ENCODE data around the gene SERPINB8.

The SERPINB8 gene

DNA sequence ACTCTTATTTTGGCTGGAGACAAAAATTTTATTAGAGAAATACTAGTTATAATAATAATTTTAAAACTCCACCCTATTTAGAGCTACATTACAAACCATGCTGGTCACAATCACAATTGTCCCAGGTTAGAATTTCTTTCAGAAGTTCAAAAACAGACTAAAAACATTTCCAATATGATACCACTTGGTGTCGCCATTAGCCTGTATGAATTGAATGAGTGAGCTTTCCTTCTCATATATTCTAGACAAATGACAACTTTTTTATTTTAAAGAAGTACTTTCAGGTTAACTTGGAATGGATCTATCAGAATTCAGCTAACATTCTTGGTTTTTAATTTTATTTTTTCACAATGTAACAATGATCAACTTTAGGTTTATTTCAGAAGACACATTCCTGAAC lies 48.0 kb downstream of the SERPINB8 start:
- DNase-seq (ENCODE audit: low read depth in 2 of 2): no peak

DNA sequence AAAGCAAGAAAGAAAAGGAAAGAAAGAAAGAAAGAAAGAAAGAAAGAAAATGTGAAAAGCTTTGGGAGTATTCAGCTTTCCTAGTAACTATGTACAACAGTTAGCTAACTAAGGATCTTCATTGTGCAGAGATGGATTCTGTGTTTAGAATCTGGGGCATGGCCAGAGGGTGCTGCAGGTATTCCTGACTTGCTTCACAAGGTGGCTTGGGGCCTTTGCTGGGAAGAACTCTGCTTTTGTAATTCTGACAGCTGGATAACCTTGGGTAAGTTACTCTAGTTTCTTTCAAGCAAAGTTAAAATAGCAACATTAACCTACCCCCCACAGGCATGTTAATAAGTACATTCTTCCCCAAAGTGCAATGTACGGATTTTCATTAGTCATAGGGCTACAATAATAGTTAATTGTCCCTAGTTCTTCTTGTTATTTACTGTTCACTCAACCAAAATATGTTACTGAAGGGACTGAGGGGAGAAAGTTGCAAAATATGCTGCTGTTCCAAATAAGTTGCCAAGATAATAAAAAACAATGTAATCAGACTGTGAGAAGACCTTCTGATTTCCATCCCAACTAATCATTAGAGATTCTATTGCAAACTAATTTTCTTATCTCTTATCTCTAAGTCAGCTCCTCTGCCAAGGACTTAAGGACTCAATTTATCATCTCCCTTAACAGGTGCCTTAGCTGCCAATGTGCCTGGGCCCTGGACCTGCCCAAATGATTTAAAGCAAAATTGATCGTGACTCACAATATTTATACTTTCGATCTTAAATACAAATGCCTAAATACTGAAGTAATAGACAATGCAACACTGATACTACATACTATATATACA lies 50.3 kb downstream of the SERPINB8 start:
- DNase-seq (ENCODE audit: low read depth in 2 of 2): no peak

DNA sequence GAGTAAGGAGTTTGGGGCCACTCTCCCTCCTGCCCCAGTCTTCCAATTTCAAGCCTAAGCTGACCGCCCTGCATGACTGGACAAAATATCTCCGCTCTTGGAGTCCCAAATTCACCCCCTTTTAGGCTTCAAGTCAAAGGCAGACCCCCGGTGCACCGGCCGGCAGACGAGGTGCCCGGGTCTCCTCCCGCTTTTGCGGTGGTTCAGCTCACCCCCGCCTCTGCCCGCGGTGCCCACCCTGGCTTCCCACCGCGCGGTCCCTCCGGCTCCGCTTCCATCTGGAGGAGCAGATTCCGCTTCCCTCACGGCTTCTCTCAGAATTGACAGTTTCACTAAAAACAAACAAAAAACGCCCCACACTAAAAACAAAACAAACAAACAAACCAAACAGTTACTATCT lies 56.5 kb downstream of the SERPINB8 start:
- DNase-seq (ENCODE audit: low read depth in 2 of 2): no peak

DNA sequence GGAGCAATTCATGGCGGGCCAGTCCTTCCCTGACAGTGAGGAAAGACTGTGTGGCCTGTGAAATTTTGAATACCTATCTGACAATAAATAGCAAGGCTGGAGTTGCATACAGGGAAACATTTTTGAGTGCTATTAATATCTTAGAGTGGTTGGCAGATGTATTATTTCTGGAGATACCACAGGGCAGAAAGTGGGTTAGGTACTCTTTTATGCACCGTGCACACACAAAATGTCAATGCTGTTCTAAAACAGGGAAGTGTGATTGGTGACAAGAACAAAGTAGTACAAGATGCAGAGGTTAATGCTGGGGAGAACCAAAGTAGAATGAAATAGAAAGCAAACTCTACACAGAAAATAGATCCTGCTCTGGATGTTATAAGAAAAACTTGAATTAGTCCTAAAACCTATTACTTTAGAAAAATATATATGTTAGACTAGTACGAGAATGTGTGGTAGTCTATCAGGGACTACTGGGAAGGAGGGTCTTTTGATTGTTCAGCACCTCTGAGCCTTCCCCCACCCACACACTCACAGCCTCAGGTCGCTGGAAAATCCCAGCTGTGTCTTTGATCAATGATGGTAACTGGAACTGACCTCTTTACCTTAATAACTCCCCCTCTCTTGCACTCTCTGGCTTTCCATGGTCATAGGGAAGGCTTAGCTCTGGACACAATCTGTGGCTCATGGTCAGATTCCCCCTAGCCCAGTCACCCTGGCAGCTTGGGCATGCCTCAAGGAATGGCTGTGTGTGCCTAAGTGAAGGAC lies 58.2 kb downstream of the SERPINB8 start:
- no peak for DNase-seq (ENCODE audit: low read depth in 2 of 2)

DNA sequence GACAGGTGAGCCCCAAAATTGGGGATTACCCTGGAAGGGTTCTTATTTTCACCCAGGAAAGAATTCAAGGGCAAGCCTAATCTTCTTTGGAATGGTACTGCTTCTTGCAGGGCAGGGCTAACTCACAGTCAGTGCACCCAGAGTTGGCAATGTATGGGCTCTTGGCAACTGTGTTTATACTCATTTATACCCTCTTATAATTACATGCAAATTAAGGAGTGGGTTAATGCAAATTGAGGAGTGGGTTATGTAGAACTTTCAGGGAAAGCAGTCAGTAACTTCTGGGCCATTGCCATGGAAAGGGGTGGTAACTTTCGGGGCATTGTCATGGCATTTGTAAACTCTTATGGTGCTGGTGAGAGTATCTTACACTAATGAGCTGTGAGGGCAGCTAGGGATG lies 59.2 kb downstream of the SERPINB8 start:
- no peak for DNase-seq (ENCODE audit: low read depth in 2 of 2)

DNA sequence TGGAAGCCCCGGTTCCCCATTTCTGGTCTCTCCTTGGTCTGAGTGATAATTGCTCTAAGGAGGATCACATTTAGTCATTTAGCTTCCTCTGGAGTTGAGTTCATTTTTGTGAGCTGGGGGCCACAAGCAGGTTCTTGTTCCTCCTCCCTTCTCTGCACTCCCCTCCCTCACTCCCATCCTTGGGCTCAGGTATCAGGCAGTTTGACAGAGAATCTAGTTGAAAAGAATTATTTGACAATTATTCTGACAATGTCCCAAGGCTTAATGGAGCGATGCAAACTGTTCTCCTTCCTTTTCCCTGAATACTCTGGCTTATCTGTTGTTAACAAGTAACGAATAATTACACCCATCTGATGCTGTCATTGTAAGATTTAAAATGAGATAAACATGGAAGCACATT lies 61.5 kb downstream of the SERPINB8 start:
- DNase-seq (ENCODE audit: low read depth in 2 of 2): no peak

DNA sequence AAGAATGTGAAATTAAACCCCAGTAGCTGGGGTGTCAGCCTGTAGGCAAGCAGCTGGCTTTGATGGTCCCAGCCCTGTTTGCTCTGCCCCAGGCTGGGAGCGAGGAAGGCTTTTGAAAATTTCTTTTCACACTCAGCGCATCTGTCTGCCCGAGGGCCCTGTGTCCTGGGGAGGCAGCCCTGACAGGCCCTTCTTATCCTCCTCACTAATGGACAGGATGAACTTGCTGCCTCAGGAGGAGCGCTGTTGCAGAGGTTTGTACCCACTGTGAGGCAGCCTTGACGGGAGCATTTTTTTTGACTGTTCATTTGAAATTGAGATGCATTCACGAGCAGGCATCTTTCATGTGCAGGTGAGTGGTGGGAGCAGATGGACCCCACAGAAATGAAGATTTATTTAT lies 62.4 kb downstream of the SERPINB8 start:
- no peak for DNase-seq (ENCODE audit: low read depth in 2 of 2)

DNA sequence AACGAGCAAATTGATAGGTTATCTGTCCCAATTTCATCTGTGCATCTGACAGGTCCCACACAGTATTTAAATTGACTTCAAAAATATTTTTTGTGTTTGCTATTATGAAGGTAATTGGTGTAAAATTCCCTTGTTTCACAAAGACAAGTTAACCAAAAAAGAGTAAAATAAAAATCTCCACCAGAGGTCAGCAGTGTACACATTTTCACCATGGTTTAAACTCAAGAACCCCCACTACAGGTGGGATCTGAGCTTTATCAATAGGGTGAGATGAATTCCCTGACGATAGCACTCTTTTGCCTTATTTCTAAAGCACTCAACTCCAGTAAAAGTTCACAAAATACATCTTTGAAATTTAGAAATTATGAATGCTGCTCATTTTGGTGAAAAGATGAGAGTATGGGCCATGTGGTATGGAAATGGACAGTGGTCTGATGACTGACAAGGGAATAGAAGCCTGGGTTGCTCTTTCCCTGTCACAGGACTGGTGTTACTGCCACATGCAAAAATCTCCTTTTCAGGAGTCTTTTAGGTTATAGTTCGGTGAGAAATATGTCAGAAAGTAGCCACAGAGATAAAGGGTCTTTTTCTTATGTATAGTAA lies 68.0 kb downstream of the SERPINB8 start:
- no peak for DNase-seq (ENCODE audit: low read depth in 2 of 2)

Data from stimulated activated CD8-positive, alpha-beta memory T cell treated with anti-CD3 and anti-CD28 coated beads, Interleukin-7, amount 100 ng/mL, for 4 hours (primary cell).